K562 (cell line): ENCODE results near the gene DIS3L2. TPM values are rescaled to one million over a fixed set of nuclear protein-coding genes. Genes with fewer than 3 reads are reported as not detected.

Experiments used
- ATAC-seq: fragments of 200-7000 bp; cut with Tn5 transposase; 3 replicates; pipeline ENCODE4 v1.9.1; 2020; ENCODE audit warnings: moderate library complexity
- BruUV-seq: library from RNA; stranded (reverse); fragments of 400-500 nt; replicated peaks from 2 replicates; lab custom pipeline; 2021; lab: Mats Ljungman, UMichigan
- CTCF ChIA-PET: fragments of 300-600 bp; formaldehyde crosslinking; extraction: SDS; loops from one replicate; lab custom pipeline; 2021; ENCODE audit warnings: low intra/inter-chr PET ratio; lab: Yijun Ruan, JAX
- POLR2A ChIA-PET: fragments of 300-600, 350-650 bp; sonication (Branson Sonifier 250); formaldehyde crosslinking; extraction: SDS; loops from one replicate; lab custom pipeline; 2021; ENCODE audit warnings: antibody characterized with exemption, inconsistent platforms; lab: Yijun Ruan, JAX
- DNase-seq, 4 experiments: peaks; one replicate each; pipeline versions ENCODE4 v3.0.0 to v3.0.0-alpha.2; 2011 to 2018; ENCODE audit warnings: low spot score in 3 of 4, mixed read lengths in 3 of 4; ENCODE audit errors: extremely low read depth in 1 of 4
- FAIRE-seq: peaks from 2 replicates; lab custom pipeline; 2011; peaks lifted over from hg19 to GRCh38; lab: Jason Lieb, UNC
- H2AFZ ChIP-seq: 2 replicates; pipeline ENCODE4 v1.6.0; 2011; ENCODE audit warnings: low read depth, low read length, control low read depth, inconsistent platforms
- H3K27ac ChIP-seq: fragments of 200-600 bp; 3 replicates; pipeline ENCODE4 v1.8.0; 2011; ENCODE audit warnings: low read depth, mild to moderate bottlenecking, control low read depth, inconsistent platforms, low read length, moderate library complexity, mixed read lengths; ENCODE audit errors: extremely low read depth
- H3K27me3 ChIP-seq, 2 experiments: fragments of 300-600 bp in 1 of 2; 2 replicates in 1 of 2; 3 replicates in 1 of 2; pipeline versions ENCODE4 v1.6.0 to v1.8.0; 2011; ENCODE audit warnings: inconsistent platforms in 2 of 2, low read length in 2 of 2, mild to moderate bottlenecking in 1 of 2, mixed read lengths in 1 of 2, moderate library complexity in 1 of 2; ENCODE audit not compliant: control insufficient read depth in 2 of 2, insufficient read depth in 2 of 2
- H3K36me3 ChIP-seq: fragments of 300-600 bp; 3 replicates; pipeline ENCODE4 v1.8.0; 2011; ENCODE audit warnings: mild to moderate bottlenecking, low read length, inconsistent platforms; ENCODE audit not compliant: control insufficient read depth, insufficient read depth
- H3K4me1 ChIP-seq, 2 experiments: fragments of 200-600 bp in 1 of 2; replicated peaks in 1 of 2; 2 replicates in 1 of 2; 3 replicates in 1 of 2; pipeline versions ENCODE4 v1.5.1 to v1.8.0; 2011; ENCODE audit warnings: inconsistent platforms in 2 of 2, low read length in 2 of 2, mild to moderate bottlenecking in 1 of 2, mixed read lengths in 1 of 2, moderate library complexity in 1 of 2; ENCODE audit not compliant: control insufficient read depth in 2 of 2, insufficient read depth in 2 of 2
- H3K4me2 ChIP-seq: 2 replicates; pipeline ENCODE4 v1.6.1; 2011; ENCODE audit warnings: low read length, control low read depth, inconsistent platforms, mixed read lengths; ENCODE audit not compliant: insufficient read depth
- H3K4me3 ChIP-seq: fragments of 200-600 bp; sonication (generic), shearing (Covaris generic); 2 replicates; pipeline ENCODE4 v1.5.1; 2016; ENCODE audit warnings: control low read depth, inconsistent platforms
- H3K79me2 ChIP-seq: fragments of 200-600 bp; 3 replicates; pipeline ENCODE4 v1.8.0; 2011; ENCODE audit warnings: low read length, inconsistent platforms; ENCODE audit not compliant: control insufficient read depth, insufficient read depth
- H3K9ac ChIP-seq, 2 experiments: 2 replicates each; pipeline versions ENCODE4 v1.6.0 to v1.6.1; 2011; ENCODE audit warnings: low read depth in 2 of 2, low read length in 2 of 2, control low read depth in 1 of 2, inconsistent platforms in 1 of 2, mild to moderate bottlenecking in 1 of 2, mixed read lengths in 1 of 2; ENCODE audit not compliant: insufficient read depth in 1 of 2
- H3K9me1 ChIP-seq: one replicate; pipeline ENCODE4 v1.6.0; 2011; ENCODE audit warnings: inconsistent platforms, mild to moderate bottlenecking, low read length, moderate library complexity; ENCODE audit not compliant: control insufficient read depth, insufficient read depth
- H3K9me3 ChIP-seq: replicated peaks from 2 replicates; pipeline ENCODE4 v1.5.1; 2011; ENCODE audit warnings: low read depth, low read length, inconsistent platforms; ENCODE audit not compliant: control insufficient read depth, insufficient read depth
- H4K20me1 ChIP-seq: replicated peaks from 2 replicates; pipeline ENCODE4 v1.6.1; 2011; ENCODE audit warnings: low read length, inconsistent platforms, mixed read lengths; ENCODE audit not compliant: control insufficient read depth, insufficient read depth
- E2F5 ChIP-seq: sonication (generic); formaldehyde crosslinking; IDR thresholded peaks from 2 replicates; pipeline ENCODE4 v1.8.0; 2022; ENCODE audit warnings: mild to moderate bottlenecking, missing genetic modification reagents
- GATAD2B ChIP-seq: fragments of 450-650 bp; IDR thresholded peaks from 2 replicates; pipeline ENCODE4 v1.6.1; 2017; ENCODE audit warnings: mild to moderate bottlenecking, borderline replicate concordance
- MED1 ChIP-seq: sonication (generic); formaldehyde crosslinking; IDR thresholded peaks from 2 replicates; pipeline ENCODE4 v1.8.1; 2023; ENCODE audit warnings: missing genetic modification reagents, borderline replicate concordance
- NCOA4 ChIP-seq: fragments of 450-650 bp; IDR thresholded peaks from 2 replicates; pipeline ENCODE4 v1.6.1; 2018; ENCODE audit warnings: mild to moderate bottlenecking; ENCODE audit not compliant: partially characterized antibody
- NUFIP1 ChIP-seq: fragments of 450-650 bp; IDR thresholded peaks from 2 replicates; pipeline ENCODE4 v1.6.1; 2018; ENCODE audit not compliant: partially characterized antibody
- PTRF ChIP-seq: fragments of 450-650 bp; IDR thresholded peaks from 2 replicates; pipeline ENCODE4 v1.6.1; 2016; ENCODE audit warnings: mild to moderate bottlenecking, missing genetic modification characterization, missing compliant biosample characterization
- RREB1 ChIP-seq: fragments of 250-450 bp; sonication (Bioruptor Pico); IDR thresholded peaks from 2 replicates; pipeline ENCODE4 v1.4.0; 2020
- SMAD3 ChIP-seq: fragments of 450-650 bp; formaldehyde crosslinking; conservative IDR thresholded peaks from 2 replicates; pipeline ENCODE4 v1.4.0; 2020; ENCODE audit warnings: mild to moderate bottlenecking
- TFAM ChIP-seq: fragments of 250-450 bp; sonication (Bioruptor Pico); conservative IDR thresholded peaks from 2 replicates; pipeline ENCODE4 v1.5.0; 2021; ENCODE audit warnings: mild to moderate bottlenecking, moderate library complexity
- WGBS: fragments of 100-300 bp; shearing (Covaris generic); methylation state at CpG from one replicate; pipeline ENCODE4 v1.1.6; 2016; ENCODE audit warnings: low coverage, mixed read lengths; ENCODE audit not compliant: insufficient coverage; ENCODE audit errors: missing lambda C conversion rate; 5-methylcytosine and 5-hydroxymethylcytosine counted together
- in situ Hi-C: fragments of 300-500 bp; cut with MboI; formaldehyde crosslinking; loops from 4 replicates; pipeline ENCODE4 v1.15.0; 2018; ENCODE audit warnings: inconsistent platforms, mixed read lengths
- intact Hi-C: fragments of 100-400 bp; cut with micrococcal nuclease; formaldehyde crosslinking; loops from 2 replicates; pipeline ENCODE4 v1.14.2; 2022
- polyA plus RNA-seq, 8 experiments: library from polyadenylated mRNA; depleted of rRNA in 4 of 8; stranded (reverse) in 5 of 8; unstranded in 3 of 8; fragments of >200 nt; fragmentation: Nextera tagmentation in 2 of 8; fragmentation: Illumina TruSeq in 1 of 8; extraction: Ambion mirVana in 2 of 8; extraction: Trizol in 1 of 8; gene quantifications; 2 replicates each; pipeline versions ENCODE4 v1.2.1 to v1.2.3, GENCODE V29; 2011 to 2014; ENCODE audit warnings: inconsistent platforms in 1 of 8, missing spikeins in 1 of 8
- total RNA-seq, 7 experiments: library from RNA; depleted of rRNA in 6 of 7; stranded (reverse); fragments of >200 nt in 6 of 7; fragmentation: Illumina TruSeq in 2 of 7; extraction: Trizol in 2 of 7; gene quantifications; 2 replicates each; pipeline versions ENCODE4 v1.2.1 to v1.2.3, GENCODE V29; 2011 to 2021; ENCODE audit warnings: low replicate concordance in 1 of 7

DIS3L2 gene
- total and polyA plus RNA-seq, 9 of the 15 experiments (the other 6 are each of a cell fraction or from before 2014, with no cell fraction given), result 1.5 to 19.2 (median 11.2) TPM

GRCh38 chr2:232024457-232024856, 62.9 kb downstream of the DIS3L2 start (continued):
- TF ChIP-seq RREB1, result no peak

GRCh38 chr2:232026910-232027309, 65.4 kb downstream of the DIS3L2 start:
- Histone ChIP-seq H3K4me2 (no peak overlapping the region), H3K9me3 (no peaks in the 10 kb centered on the region)
- WGBS, result 96% methylated on average over 2 of the region's 2 CpGs
- TF ChIP-seq E2F5 (CRISPR knock-in tag) (no peak), NCOA4 (no peak), NUFIP1 (no peak), PTRF (no peak), GATAD2B (no peak), MED1 (CRISPR knock-in tag) (no peak), SMAD3 (CRISPR knock-in tag) (no peak), TFAM (no peak)
- TF ChIP-seq, all 486 proteins: peak for 0
- intact Hi-C loops (no loop called here), in situ Hi-C loops (no loop called here)
- no peak for ATAC-seq
- Histone ChIP-seq H3K36me3 (peaks cover 30% of the 10 kb centered on the region; the same call in 1 of the 3 replicates), H3K27me3 (no peaks in the 10 kb centered on the region), H3K4me3 (no peak overlapping the region), H3K4me1 (no peaks in the 10 kb centered on the region), H3K27ac (no peak overlapping the region), H3K9me1 (no peaks in the 10 kb centered on the region), H3K79me2 (no peaks in the 10 kb centered on the region), H3K9ac (no peak overlapping the region), H4K20me1 (no peaks in the 10 kb centered on the region), H2AFZ (no peak overlapping the region)
- CTCF ChIA-PET, result no interaction called here
- no peak for DNase-seq
- POLR2A ChIA-PET, result no interaction called here
- BruUV-seq, result no TSS peak
- no peak for FAIRE-seq
